Measurements from ENCODE around the gene LDLRAD1.

DNA sequence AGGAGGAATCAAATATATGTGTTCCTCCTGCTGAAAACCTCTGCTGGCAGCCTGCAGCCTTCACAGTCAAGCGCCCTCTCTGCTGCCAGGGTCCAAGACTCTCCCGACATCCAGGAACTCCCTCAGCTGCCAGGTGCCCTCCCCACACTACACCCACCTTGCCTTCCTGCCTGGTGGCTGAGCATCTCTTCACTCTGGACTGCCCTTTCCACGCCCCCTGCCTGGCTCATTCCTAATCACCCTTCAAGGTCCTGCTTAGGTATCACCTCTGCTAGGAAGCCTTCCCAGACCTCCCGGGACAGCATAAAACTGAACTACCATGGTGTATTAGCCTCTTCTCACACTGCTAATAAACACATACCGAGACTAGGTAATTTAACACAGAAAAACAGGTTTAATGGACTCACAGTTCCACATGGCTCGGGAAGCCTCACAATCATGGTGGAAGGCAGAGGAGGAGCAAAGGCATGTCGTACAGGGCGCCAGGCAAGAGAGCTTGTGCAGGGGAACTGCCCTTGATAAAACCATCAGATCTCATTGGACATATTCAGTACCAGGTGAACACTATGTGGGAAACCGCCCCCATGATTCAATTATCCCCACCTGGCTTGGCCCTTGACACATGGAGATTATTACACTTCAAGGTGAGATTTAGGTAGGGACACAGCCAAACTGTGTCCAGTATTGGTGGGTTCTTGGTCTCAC lies 15.3 kb downstream of the LDLRAD1 start:
- no peak for TF ChIP-seq POLR2A (IDR thresholded peaks at IDR 0.05)
- TF ChIP-seq, protein P1, sequence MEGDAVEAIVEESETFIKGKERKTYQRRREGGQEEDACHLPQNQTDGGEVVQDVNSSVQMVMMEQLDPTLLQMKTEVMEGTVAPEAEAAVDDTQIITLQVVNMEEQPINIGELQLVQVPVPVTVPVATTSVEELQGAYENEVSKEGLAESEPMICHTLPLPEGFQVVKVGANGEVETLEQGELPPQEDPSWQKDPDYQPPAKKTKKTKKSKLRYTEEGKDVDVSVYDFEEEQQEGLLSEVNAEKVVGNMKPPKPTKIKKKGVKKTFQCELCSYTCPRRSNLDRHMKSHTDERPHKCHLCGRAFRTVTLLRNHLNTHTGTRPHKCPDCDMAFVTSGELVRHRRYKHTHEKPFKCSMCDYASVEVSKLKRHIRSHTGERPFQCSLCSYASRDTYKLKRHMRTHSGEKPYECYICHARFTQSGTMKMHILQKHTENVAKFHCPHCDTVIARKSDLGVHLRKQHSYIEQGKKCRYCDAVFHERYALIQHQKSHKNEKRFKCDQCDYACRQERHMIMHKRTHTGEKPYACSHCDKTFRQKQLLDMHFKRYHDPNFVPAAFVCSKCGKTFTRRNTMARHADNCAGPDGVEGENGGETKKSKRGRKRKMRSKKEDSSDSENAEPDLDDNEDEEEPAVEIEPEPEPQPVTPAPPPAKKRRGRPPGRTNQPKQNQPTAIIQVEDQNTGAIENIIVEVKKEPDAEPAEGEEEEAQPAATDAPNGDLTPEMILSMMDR (IDR thresholded peaks at IDR 0.05): no peak
